Measurements from ENCODE around the gene ATG3.

DNA sequence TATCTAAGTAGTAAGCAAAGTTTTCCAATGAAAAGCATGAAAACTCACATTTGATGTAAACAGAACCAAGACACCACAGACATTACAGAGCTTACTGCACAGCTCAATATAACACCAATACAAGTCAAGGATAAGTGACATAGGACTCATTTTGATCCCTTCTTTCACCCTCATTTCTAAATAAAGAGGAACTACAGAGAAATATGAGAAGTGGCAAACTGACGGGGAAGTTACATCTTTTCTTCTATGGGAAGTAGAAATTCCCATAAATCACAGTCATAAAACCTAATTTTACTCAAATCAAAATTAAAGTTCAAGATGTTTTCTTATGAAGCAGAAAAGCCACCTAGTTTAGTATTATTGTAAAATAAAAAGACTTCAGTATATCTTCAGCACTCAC is 3.8 kb downstream of the ATG3 start:
- TF ChIP-seq, protein P1, sequence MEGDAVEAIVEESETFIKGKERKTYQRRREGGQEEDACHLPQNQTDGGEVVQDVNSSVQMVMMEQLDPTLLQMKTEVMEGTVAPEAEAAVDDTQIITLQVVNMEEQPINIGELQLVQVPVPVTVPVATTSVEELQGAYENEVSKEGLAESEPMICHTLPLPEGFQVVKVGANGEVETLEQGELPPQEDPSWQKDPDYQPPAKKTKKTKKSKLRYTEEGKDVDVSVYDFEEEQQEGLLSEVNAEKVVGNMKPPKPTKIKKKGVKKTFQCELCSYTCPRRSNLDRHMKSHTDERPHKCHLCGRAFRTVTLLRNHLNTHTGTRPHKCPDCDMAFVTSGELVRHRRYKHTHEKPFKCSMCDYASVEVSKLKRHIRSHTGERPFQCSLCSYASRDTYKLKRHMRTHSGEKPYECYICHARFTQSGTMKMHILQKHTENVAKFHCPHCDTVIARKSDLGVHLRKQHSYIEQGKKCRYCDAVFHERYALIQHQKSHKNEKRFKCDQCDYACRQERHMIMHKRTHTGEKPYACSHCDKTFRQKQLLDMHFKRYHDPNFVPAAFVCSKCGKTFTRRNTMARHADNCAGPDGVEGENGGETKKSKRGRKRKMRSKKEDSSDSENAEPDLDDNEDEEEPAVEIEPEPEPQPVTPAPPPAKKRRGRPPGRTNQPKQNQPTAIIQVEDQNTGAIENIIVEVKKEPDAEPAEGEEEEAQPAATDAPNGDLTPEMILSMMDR (IDR thresholded peaks at IDR 0.05): no peak
- TF ChIP-seq POLR2AphosphoS5 (IDR thresholded peaks at IDR 0.05) (no peak), EP300 (IDR thresholded peaks at IDR 0.05) (no peak)

All from stomach (tissue), 4 donors.